Type B pancreatic cell (in vitro differentiated cells): ENCODE measurements around the gene STMP1. TPM values are rescaled to one million over a fixed set of nuclear protein-coding genes. Genes with fewer than 3 reads are reported as not detected.

Experiments used
- DNase-seq: peaks from one replicate; pipeline ENCODE4 v3.0.0; 2021; ENCODE audit warnings: mixed read lengths; ENCODE audit not compliant: unreplicated experiment; ENCODE audit errors: extremely low spot score
- H3K27ac Mint-ChIP-seq: 2 replicates; pipeline ENCODE4 v1.8.0; 2021; ENCODE audit warnings: mild to moderate bottlenecking, mixed read lengths
- H3K27me3 Mint-ChIP-seq: 2 replicates; pipeline ENCODE4 v1.8.0; 2021; ENCODE audit warnings: mixed read lengths
- H3K36me3 Mint-ChIP-seq: 2 replicates; pipeline ENCODE4 v1.8.0; 2021; ENCODE audit warnings: mixed read lengths
- H3K4me1 Mint-ChIP-seq: one replicate; pipeline ENCODE4 v1.8.0; 2021; ENCODE audit warnings: mixed read lengths; ENCODE audit not compliant: unreplicated experiment
- H3K4me3 Mint-ChIP-seq: 2 replicates; pipeline ENCODE4 v1.8.0; 2021; ENCODE audit warnings: mild to moderate bottlenecking, mixed read lengths
- H3K9me3 Mint-ChIP-seq: 2 replicates; pipeline ENCODE4 v1.8.0; 2021; ENCODE audit warnings: mixed read lengths
- CTCF ChIP-seq: fragments of 200-600 bp; sonication (generic); conservative IDR thresholded peaks from 2 replicates; pipeline ENCODE4 v1.5.0; 2021; ENCODE audit warnings: antibody characterized with exemption, mild to moderate bottlenecking
- total RNA-seq: library from RNA; stranded (reverse); gene quantifications from 2 replicates; pipeline ENCODE4 v1.2.1, GENCODE V29; 2021; ENCODE audit warnings: low replicate concordance

STMP1 gene
- total RNA-seq, 1 donor from 2014 or later: 58.2 TPM

- Mint-ChIP-seq H3K4me1 (peaks cover 30% of the 10 kb centered on the region), H3K36me3 (no peaks in the 10 kb centered on the region), H3K4me3 (no peak overlapping the region), H3K27me3 (peaks cover 13% of the 10 kb centered on the region), H3K27ac (no peak overlapping the region), H3K9me3 (no peaks in the 10 kb centered on the region)
- no peak for DNase-seq
- no peak for TF ChIP-seq CTCF
These were observed 61.1 kb downstream of the STMP1 start for GRCh38 chr7:135723411-135723810.

Other genes with a start within 250 kb of the STMP1 start
- gene CNOT4, start 152.4 kb upstream of the STMP1 start, total RNA-seq: 24.5 and 32.1 TPM in 2 replicates
- gene NUP205, start 104.6 kb upstream of the STMP1 start, total RNA-seq: 75.7 and 102 TPM in 2 replicates
- 5.2 and 11.3 TPM in 2 replicates for gene SLC13A4, start 65.7 kb downstream of the STMP1 start, total RNA-seq
- gene FAM180A, start 86.3 kb downstream of the STMP1 start, total RNA-seq: 0.14 TPM in 1 of 2 replicates, not detected in the other